GM12864 (cell line): ENCODE results near the gene COTL1.

Source experiments
- DNase-seq: peaks from one replicate; pipeline ENCODE4 v3.0.0-alpha.2; 2011; ENCODE audit warnings: low read depth
- H3K4me3 ChIP-seq: 2 replicates; pipeline ENCODE4 v1.5.1; 2011; ENCODE audit warnings: mild to moderate bottlenecking, low read depth, low read length, control low read depth
- CTCF ChIP-seq: IDR thresholded peaks from 2 replicates; pipeline ENCODE4 v1.5.1; 2011; ENCODE audit warnings: low read depth, mild to moderate bottlenecking, moderate library complexity, low read length, control low read depth, inconsistent platforms; ENCODE audit errors: missing control alignments

The COTL1 gene

DNA sequence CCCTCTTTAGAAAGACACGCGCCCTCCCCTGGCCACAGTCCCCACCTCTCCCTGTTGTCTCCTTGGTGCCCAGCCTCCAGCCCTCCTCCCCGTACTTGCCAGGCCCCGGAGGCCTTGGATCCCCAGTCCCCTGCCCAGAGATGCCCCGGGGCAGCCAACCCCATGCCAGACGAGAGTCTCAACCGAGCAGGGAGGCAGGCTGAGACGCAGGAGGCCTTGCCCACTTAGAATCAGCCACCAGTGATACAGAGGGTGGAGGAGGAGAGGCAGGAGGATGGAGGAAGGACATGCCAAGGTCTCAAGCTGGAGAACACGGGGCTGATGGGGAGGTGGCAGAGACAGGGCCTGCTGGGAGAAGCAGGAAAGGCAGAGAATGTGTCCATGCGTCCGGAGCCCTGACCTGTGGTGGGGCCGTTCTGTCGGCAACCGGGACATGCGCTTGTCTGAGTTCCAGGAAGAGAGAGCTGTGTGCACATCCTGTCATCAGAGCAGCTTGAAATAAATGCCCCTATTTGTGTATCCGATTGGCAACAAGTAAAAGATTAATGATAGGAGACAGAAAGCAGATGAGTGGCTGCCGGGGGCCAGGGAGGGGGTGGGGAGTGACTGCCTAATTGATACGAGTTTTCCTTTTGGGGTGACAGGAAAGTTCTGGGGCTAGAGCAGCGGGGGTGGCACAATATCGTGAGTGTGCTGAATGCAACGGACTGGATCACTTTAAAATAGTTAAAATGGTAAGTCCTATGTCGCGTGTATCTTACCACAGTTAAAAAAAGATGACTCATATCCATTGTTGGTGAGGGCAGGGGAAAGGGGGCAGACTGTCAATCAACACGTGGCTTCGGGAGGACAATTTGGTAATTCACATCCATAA is 68.7 kb downstream of the COTL1 start:
- DNase-seq = no peak
- no peak overlapping the region for H3K4me3 ChIP-seq
- TF ChIP-seq CTCF = no peak

- TF ChIP-seq CTCF = no peak
Measured at GRCh38 chr16:84548508-84548907, 69.4 kb downstream of the COTL1 start.

DNA sequence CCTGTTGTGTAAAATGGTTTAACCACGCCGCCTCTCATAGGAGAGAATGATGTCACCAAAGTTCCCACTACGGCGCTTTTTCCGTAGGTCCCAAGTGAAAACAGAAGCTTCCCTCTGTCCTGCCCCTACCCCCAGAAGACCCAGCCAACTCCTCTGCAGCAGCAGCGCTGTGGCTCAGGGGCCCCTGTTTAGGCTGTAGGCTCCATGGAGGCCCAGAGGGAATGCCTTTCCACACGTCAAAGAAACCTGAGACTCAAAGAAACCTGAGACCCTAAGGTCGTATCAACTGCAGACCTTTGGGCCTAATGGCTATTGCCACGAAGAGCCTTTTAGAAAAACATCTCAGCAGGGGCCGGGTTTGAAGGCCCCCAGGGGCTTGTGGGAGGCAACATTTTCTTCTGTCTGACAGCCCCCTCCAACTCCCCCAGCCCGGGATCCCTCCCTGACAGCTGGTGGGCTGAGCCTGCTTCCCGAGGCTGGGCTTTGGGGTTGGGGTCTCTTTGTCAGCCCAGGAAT is 70.3 kb downstream of the COTL1 start:
- no peak for DNase-seq
- TF ChIP-seq CTCF = no peak
- no peak overlapping the region for H3K4me3 ChIP-seq

More at GRCh38 chr16:84548508-84548907, 69.4 kb downstream of the COTL1 start:
- no peak for DNase-seq
- no peak overlapping the region for H3K4me3 ChIP-seq

DNA sequence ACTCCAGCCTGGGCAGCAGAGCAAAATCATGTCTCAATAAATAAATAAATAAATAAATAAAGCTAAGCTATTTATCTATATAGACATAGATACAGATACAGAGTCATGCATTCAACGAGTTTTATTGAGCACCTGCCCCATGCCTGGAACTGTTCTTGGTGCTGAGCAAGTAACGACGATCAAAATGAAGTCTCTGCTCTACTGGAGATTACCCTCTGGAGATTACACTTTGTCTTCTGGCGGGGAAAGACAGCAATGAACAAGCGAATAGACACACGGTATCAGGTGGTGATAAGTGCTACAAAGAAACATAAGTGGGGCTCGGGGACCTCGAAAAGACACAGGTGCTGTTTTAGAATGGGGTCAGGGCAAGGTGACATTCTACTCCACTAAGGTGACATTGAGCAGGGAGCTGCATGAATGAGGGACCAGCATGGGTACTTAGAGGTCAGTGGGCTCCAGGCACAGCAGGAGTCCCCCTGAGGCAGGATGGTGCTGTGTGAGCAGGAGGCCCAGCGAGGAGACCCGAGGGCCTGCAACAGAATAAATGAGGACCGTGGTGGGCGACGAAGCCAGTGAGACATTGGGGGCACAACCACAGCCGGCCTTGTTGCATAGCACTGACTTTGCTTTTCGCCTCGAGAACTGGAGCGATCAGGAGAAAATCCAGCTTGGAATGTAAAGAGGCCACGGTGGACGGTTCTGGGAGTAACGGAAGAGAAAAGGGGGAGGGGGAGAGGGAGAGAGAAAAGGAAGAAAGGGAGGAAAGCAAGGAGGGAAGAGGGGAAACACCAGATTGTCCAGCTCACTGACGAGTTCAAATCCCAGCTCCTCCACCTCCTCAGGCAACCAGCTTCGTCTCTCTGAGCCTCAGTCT is 71.0 kb downstream of the COTL1 start:
- TF ChIP-seq CTCF = no peak

GRCh38 chr16:84545114-84545737 is 72.7 kb downstream of the COTL1 start:
- H3K4me3 ChIP-seq = no peak overlapping the region
- no peak for DNase-seq
- TF ChIP-seq CTCF = no peak

More for the DNA sequence above, 71.0 kb downstream of the COTL1 start:
- DNase-seq = no peak
- H3K4me3 ChIP-seq = no peak overlapping the region

- TF ChIP-seq CTCF = no peak
- no peak overlapping the region for H3K4me3 ChIP-seq
- no peak for DNase-seq
Measured at GRCh38 chr16:84544031-84544773, 73.7 kb downstream of the COTL1 start.
